BJ (cell line): Measurements from ENCODE around the gene SEMA6A. TPM values are rescaled to one million over a fixed set of nuclear protein-coding genes. Genes with fewer than 3 reads are reported as not detected.

Experiments
- CTCF ChIA-PET: fragments of 350-600 bp; formaldehyde crosslinking; extraction: SDS; loops from one replicate; lab custom pipeline; 2021; ENCODE audit warnings: antibody characterized with exemption, inconsistent platforms; lab: Yijun Ruan, JAX
- POLR2A ChIA-PET: fragments of 300-600 bp; sonication (Branson Sonifier 250); formaldehyde crosslinking; extraction: SDS; loops from one replicate; lab custom pipeline; 2021; ENCODE audit warnings: antibody characterized with exemption; lab: Charles Lee
- DNase-seq: peaks from one replicate; pipeline ENCODE4 v3.0.0-alpha.2; 2011; ENCODE audit warnings: low read depth
- H3K27me3 ChIP-seq: 2 replicates; pipeline ENCODE4 v1.6.0; 2011; ENCODE audit warnings: low read length; ENCODE audit not compliant: control insufficient read depth, insufficient read depth
- H3K36me3 ChIP-seq: 2 replicates; pipeline ENCODE4 v1.5.1; 2011; ENCODE audit warnings: low read length; ENCODE audit not compliant: control insufficient read depth, insufficient read depth
- H3K4me3 ChIP-seq: 2 replicates; pipeline ENCODE4 v1.5.1; 2011; ENCODE audit warnings: low read depth, mild to moderate bottlenecking, control low read depth, low read length
- polyA plus RNA-seq: library from polyadenylated mRNA; depleted of rRNA; stranded (reverse); fragments of >200 nt; gene quantifications from 2 replicates; pipeline ENCODE4 v1.2.3, GENCODE V29; 2011
- TF ChIP-seq, protein P1 (sequence below): IDR thresholded peaks from 2 replicates; pipeline ENCODE4 v1.5.1; 2011; ENCODE audit warnings: low read depth, mild to moderate bottlenecking, control low read depth, inconsistent platforms, low read length, moderate library complexity; ENCODE audit not compliant: insufficient read depth

SEMA6A gene
- polyA plus RNA-seq, 1 experiment = 0.34 TPM

DNA sequence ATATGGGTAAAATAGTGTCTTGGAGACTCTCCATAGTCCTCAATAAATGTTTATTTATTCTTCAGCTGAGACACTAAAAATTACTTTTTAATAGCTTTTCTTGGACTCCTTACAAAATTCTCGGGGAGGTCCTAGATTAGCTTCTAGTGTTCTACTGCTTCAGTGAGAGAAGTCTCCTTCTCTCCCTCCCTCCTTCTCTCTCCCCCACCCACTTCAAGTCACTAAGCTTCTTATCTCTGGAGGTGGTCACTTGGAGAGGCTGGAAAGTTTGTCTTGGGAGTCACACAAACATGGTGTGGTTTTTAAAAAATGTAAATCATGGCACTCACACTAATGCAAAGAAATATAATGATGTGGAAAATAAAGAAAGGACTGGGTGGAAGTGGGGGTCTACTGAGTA, 64.1 kb downstream of the SEMA6A start:
- TF ChIP-seq, protein P1, sequence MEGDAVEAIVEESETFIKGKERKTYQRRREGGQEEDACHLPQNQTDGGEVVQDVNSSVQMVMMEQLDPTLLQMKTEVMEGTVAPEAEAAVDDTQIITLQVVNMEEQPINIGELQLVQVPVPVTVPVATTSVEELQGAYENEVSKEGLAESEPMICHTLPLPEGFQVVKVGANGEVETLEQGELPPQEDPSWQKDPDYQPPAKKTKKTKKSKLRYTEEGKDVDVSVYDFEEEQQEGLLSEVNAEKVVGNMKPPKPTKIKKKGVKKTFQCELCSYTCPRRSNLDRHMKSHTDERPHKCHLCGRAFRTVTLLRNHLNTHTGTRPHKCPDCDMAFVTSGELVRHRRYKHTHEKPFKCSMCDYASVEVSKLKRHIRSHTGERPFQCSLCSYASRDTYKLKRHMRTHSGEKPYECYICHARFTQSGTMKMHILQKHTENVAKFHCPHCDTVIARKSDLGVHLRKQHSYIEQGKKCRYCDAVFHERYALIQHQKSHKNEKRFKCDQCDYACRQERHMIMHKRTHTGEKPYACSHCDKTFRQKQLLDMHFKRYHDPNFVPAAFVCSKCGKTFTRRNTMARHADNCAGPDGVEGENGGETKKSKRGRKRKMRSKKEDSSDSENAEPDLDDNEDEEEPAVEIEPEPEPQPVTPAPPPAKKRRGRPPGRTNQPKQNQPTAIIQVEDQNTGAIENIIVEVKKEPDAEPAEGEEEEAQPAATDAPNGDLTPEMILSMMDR = no peak
- POLR2A ChIA-PET = no interaction called here
- CTCF ChIA-PET = no interaction called here
- DNase-seq = no peak
- H3K27me3 ChIP-seq = no peaks in the 10 kb centered on the region
- no peaks in the 10 kb centered on the region for H3K36me3 ChIP-seq
- H3K4me3 ChIP-seq = no peak overlapping the region

DNA sequence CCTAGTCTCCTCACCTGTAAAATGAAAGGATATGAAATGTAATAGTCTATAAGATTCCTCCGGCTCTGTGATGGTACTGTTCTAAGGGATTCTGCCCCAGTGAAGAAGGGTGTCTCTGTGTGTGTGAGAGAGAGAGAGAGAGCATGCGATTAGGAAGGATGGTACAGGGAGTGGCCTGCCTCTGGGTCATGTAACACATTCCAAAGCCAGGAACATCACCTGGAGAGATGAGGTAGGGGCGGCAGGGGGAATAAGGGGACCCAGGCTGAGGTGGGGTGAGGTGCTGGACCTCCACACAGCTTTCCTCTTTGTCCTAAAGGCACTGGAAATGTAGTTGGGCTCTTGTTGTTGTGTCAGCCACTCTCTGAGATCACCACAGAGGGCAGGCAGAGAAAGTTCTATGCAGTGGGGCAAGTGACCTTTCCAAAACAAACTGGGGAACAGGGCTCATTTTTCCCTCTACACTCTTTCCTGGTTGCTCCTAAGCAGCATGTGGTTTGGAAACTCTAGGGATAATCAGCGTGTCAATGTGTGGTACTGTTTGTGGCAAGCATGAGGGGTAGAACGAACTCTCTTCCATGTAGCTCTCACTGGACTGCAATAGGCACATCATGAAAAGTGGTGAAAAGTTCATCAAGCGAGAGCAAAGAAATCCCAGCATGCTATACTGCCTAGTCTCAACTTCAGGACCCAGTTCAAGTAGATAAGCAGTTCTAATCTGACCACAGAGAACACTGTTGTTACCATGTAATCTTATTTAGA, 65.0 kb downstream of the SEMA6A start:
- DNase-seq = no peak
- TF ChIP-seq, protein P1 = no peak
- ChIA-PET POLR2A (no interaction called here), CTCF (no interaction called here)
- no peak overlapping the region for H3K4me3 ChIP-seq
- H3K36me3 ChIP-seq = no peaks in the 10 kb centered on the region
- H3K27me3 ChIP-seq = no peaks in the 10 kb centered on the region

DNA sequence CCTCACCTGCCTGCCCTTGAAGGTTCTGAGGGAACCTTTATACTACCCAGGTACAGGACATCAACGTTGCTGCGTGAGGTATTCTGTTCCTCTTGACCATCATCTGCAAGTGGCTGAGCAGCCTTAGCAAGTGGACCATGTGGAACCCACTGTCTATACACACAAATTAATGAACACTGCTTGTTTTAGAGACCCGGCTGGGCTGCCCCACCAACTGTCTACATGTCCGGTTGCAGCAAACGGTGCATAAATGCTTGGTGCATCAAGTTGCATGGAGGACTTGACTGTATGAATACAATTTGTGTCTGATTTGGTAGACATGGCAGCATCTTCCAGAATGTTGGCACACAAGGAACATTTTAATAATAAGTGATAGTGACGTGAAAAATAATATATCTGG, 65.8 kb downstream of the SEMA6A start:
- DNase-seq = no peak
- TF ChIP-seq, protein P1 = no peak
- Histone ChIP-seq H3K36me3 (no peaks in the 10 kb centered on the region), H3K4me3 (no peak overlapping the region), H3K27me3 (no peaks in the 10 kb centered on the region)
- ChIA-PET CTCF (no interaction called here), POLR2A (no interaction called here)

GRCh38 chr5:116507941-116508655, 66.5 kb downstream of the SEMA6A start:
- DNase-seq = no peak
- no peak overlapping the region for H3K4me3 ChIP-seq
- no peaks in the 10 kb centered on the region for H3K27me3 ChIP-seq
- TF ChIP-seq, protein P1 = no peak
- ChIA-PET CTCF (no interaction called here), POLR2A (no interaction called here)
- H3K36me3 ChIP-seq = no peaks in the 10 kb centered on the region

- Histone ChIP-seq H3K27me3 (no peaks in the 10 kb centered on the region), H3K4me3 (no peak overlapping the region), H3K36me3 (no peaks in the 10 kb centered on the region)
- POLR2A ChIA-PET = interaction anchor here (0.7 kb wide), 1 partner anchor 1395 kb away, joined by 3 read pairs; no protein-coding TSS in a partner anchor
- TF ChIP-seq, protein P1 = no peak
- DNase-seq = no peak
- CTCF ChIA-PET = no interaction called here
Observed at GRCh38 chr5:116507051-116507537, 67.5 kb downstream of the SEMA6A start.
